HEK293 (cell line): ENCODE data around the gene SYNC.

Source experiments
- GFI1B ChIP-seq: fragments of 450-650 bp; formaldehyde crosslinking; IDR thresholded peaks from 2 replicates; pipeline ENCODE4 v1.5.1; 2016; ENCODE audit warnings: missing biosample characterization, missing genetic modification characterization
- GLI4 ChIP-seq: fragments of 450-650 bp; formaldehyde crosslinking; IDR thresholded peaks from 2 replicates; pipeline ENCODE4 v1.5.1; 2016; ENCODE audit warnings: missing biosample characterization, missing genetic modification characterization
- IKZF3 ChIP-seq: fragments of 450-650 bp; IDR thresholded peaks from 2 replicates; pipeline ENCODE4 v1.5.0; 2018; ENCODE audit warnings: missing biosample characterization, mild to moderate bottlenecking, missing genetic modification characterization, moderate library complexity
- MZF1 ChIP-seq: fragments of 450-650 bp; formaldehyde crosslinking; IDR thresholded peaks from 2 replicates; pipeline ENCODE4 v1.5.1; 2017; ENCODE audit warnings: missing biosample characterization, missing genetic modification characterization, borderline replicate concordance
- PRDM1 ChIP-seq: fragments of 450-650 bp; formaldehyde crosslinking; IDR thresholded peaks from 2 replicates; pipeline ENCODE4; 2016; ENCODE audit warnings: missing biosample characterization, missing genetic modification characterization
- SCRT1 ChIP-seq: fragments of 450-650 bp; formaldehyde crosslinking; IDR thresholded peaks from 2 replicates; pipeline ENCODE4 v1.5.1; 2016; ENCODE audit warnings: missing biosample characterization, missing genetic modification characterization, borderline replicate concordance
- SETDB1 ChIP-seq: IDR thresholded peaks from one replicate; pipeline ENCODE4 v1.6.1; 2017; ENCODE audit warnings: mild to moderate bottlenecking, low read length, moderate library complexity, mixed read lengths; ENCODE audit not compliant: insufficient read length
- SP3 ChIP-seq: fragments of 450-650 bp; formaldehyde crosslinking; IDR thresholded peaks from 2 replicates; pipeline ENCODE4 v1.5.1; 2016; ENCODE audit warnings: missing biosample characterization, missing genetic modification characterization
- TCF7L2 ChIP-seq: IDR thresholded peaks from 2 replicates; pipeline ENCODE4 v1.6.1; 2011; ENCODE audit warnings: low read depth, mild to moderate bottlenecking, inconsistent platforms, low read length, moderate library complexity, borderline replicate concordance
- TRIM28 ChIP-seq: IDR thresholded peaks from 2 replicates; pipeline ENCODE4 v1.6.1; 2011; ENCODE audit warnings: low read length, control low read depth, borderline replicate concordance
- ZBTB8A ChIP-seq: fragments of 450-650 bp; formaldehyde crosslinking; IDR thresholded peaks from 2 replicates; pipeline ENCODE4 v1.5.1; 2016; ENCODE audit warnings: missing biosample characterization, missing genetic modification characterization
- ZFHX2 ChIP-seq: fragments of 450-650 bp; formaldehyde crosslinking; conservative IDR thresholded peaks from 2 replicates; pipeline ENCODE4 v1.5.1; 2016; ENCODE audit warnings: missing biosample characterization, missing genetic modification characterization
- ZNF350 ChIP-seq: fragments of 450-650 bp; formaldehyde crosslinking; IDR thresholded peaks from 2 replicates; pipeline ENCODE4 v1.5.0; 2017; ENCODE audit warnings: missing biosample characterization, mild to moderate bottlenecking, missing genetic modification characterization
- ZNF416 ChIP-seq: fragments of 450-650 bp; formaldehyde crosslinking; IDR thresholded peaks from 2 replicates; pipeline ENCODE4 v1.5.1; 2016; ENCODE audit warnings: missing biosample characterization, missing genetic modification characterization
- ZNF530 ChIP-seq: fragments of 450-650 bp; formaldehyde crosslinking; IDR thresholded peaks from 2 replicates; pipeline ENCODE4 v1.5.1; 2016; ENCODE audit warnings: low read depth, missing biosample characterization, missing genetic modification characterization
- ZNF571 ChIP-seq: fragments of 450-650 bp; formaldehyde crosslinking; IDR thresholded peaks from 2 replicates; pipeline ENCODE4 v1.5.0; 2017; ENCODE audit warnings: missing biosample characterization, missing genetic modification characterization
- ZNF621 ChIP-seq: fragments of 450-650 bp; formaldehyde crosslinking; IDR thresholded peaks from 2 replicates; pipeline ENCODE4 v1.5.1; 2017; ENCODE audit warnings: missing biosample characterization, missing genetic modification characterization
- ZNF624 ChIP-seq: fragments of 450-650 bp; formaldehyde crosslinking; IDR thresholded peaks from 2 replicates; pipeline ENCODE4 v1.5.1; 2017; ENCODE audit warnings: missing biosample characterization, missing genetic modification characterization
- ZNF670 ChIP-seq: fragments of 450-650 bp; formaldehyde crosslinking; IDR thresholded peaks from 2 replicates; pipeline ENCODE4 v1.5.1; 2016; ENCODE audit warnings: missing biosample characterization, missing genetic modification characterization, low read depth
- ZNF830 ChIP-seq: fragments of 450-650 bp; IDR thresholded peaks from 2 replicates; pipeline ENCODE4 v1.5.0; 2018; ENCODE audit warnings: missing biosample characterization, missing genetic modification characterization, low read depth, mild to moderate bottlenecking, moderate library complexity
- ZSCAN16 ChIP-seq: fragments of 450-650 bp; formaldehyde crosslinking; IDR thresholded peaks from 2 replicates; pipeline ENCODE4 v1.5.1; 2016; ENCODE audit warnings: missing biosample characterization, missing genetic modification characterization
- ZSCAN30 ChIP-seq: fragments of 450-650 bp; IDR thresholded peaks from 2 replicates; pipeline ENCODE4 v1.5.1; 2018; ENCODE audit warnings: missing biosample characterization, mild to moderate bottlenecking, missing genetic modification characterization, moderate library complexity
- TF ChIP-seq, protein P1 (sequence below): fragments of 450-650 bp; formaldehyde crosslinking; IDR thresholded peaks from 2 replicates; pipeline ENCODE4 v1.5.1; 2016; ENCODE audit warnings: missing biosample characterization, missing genetic modification characterization, low read depth
- TF ChIP-seq, protein P2 (sequence below): fragments of 450-650 bp; formaldehyde crosslinking; IDR thresholded peaks from 2 replicates; pipeline ENCODE4 v1.5.1; 2016; ENCODE audit warnings: missing biosample characterization, missing genetic modification characterization
- TF ChIP-seq, protein P3 (sequence below): fragments of 450-650 bp; formaldehyde crosslinking; IDR thresholded peaks from 2 replicates; pipeline ENCODE4 v1.5.1; 2016; ENCODE audit warnings: missing biosample characterization, missing genetic modification characterization
- TF ChIP-seq, protein P4 (sequence below): fragments of 450-650 bp; formaldehyde crosslinking; IDR thresholded peaks from 2 replicates; pipeline ENCODE4 v1.5.1; 2016; ENCODE audit warnings: missing biosample characterization, missing genetic modification characterization, borderline replicate concordance

The SYNC gene

DNA sequence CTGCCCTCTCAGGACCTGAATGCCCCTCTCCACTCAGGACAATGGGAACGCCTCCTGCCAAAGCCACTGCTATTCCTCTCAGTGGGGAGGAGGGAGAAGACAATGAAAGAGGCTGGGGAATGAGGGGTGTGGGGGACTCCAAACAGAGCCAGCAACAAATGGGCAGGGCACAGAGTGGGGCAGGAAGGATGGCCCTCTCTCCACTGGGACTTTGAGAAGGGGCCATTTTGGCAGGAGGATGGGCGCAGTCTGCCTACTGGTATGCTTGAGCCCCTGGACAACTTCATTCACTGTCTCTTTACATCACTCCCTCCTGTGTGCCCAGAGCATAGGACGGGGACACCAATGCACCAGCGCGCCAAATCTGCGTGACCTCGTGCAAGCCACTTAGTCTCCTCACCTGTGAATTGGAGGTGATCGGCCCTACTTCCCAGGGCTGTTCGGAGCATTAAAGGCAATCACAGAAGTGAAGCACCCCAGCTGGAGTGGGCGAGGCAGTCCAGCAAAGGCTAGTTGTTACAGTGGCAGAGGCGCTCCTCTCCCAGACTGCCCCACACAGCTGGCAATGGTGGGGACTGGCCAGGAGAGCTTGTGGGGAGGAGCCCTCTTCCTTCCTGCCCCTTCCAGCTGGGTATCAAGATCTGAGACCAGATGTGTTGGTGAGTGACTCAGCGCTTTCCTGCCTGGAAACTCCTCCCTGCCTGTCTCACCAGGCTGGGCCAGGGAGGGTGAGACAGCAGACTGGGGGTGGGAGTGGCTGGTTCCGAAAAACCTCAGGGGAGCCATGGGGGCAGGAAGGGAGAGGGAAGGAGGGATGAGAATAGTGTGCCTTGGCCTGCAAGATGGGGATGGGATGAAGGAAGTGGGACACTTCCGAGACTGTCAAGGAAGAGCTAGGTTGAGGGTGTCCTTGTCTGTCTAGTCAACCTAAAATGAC lies 22.4 kb upstream of the SYNC start (continued):
- TF ChIP-seq, protein P1, sequence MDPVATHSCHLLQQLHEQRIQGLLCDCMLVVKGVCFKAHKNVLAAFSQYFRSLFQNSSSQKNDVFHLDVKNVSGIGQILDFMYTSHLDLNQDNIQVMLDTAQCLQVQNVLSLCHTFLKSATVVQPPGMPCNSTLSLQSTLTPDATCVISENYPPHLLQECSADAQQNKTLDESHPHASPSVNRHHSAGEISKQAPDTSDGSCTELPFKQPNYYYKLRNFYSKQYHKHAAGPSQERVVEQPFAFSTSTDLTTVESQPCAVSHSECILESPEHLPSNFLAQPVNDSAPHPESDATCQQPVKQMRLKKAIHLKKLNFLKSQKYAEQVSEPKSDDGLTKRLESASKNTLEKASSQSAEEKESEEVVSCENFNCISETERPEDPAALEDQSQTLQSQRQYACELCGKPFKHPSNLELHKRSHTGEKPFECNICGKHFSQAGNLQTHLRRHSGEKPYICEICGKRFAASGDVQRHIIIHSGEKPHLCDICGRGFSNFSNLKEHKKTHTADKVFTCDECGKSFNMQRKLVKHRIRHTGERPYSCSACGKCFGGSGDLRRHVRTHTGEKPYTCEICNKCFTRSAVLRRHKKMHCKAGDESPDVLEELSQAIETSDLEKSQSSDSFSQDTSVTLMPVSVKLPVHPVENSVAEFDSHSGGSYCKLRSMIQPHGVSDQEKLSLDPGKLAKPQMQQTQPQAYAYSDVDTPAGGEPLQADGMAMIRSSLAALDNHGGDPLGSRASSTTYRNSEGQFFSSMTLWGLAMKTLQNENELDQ: no peak
- TF ChIP-seq ZNF624 (no peak), ZNF530 (tag by site-specific recombination) (no peak), ZSCAN30 (tag by site-specific recombination) (no peak), ZFHX2 (no peak), TCF7L2 (no peak), SP3 (tag by site-specific recombination) (peak; percentile 56), ZBTB8A (tag by site-specific recombination) (peak; percentile 44; the same call in 1 of the 2 replicates), ZNF621 (tag by site-specific recombination) (no peak), GFI1B (tag by site-specific recombination) (no peak), MZF1 (tag by site-specific recombination) (no peak), ZNF670 (no peak), PRDM1 (tag by site-specific recombination) (no peak), ZNF830 (tag by site-specific recombination) (no peak), IKZF3 (tag by site-specific recombination) (no peak), ZSCAN16 (tag by site-specific recombination) (no peak), SETDB1 (no peak), GLI4 (no peak), ZNF416 (tag by site-specific recombination) (no peak), ZNF350 (tag by site-specific recombination) (no peak), TRIM28 (no peak), ZNF571 (tag by site-specific recombination) (no peak), SCRT1 (no peak)
- TF ChIP-seq, protein P2, sequence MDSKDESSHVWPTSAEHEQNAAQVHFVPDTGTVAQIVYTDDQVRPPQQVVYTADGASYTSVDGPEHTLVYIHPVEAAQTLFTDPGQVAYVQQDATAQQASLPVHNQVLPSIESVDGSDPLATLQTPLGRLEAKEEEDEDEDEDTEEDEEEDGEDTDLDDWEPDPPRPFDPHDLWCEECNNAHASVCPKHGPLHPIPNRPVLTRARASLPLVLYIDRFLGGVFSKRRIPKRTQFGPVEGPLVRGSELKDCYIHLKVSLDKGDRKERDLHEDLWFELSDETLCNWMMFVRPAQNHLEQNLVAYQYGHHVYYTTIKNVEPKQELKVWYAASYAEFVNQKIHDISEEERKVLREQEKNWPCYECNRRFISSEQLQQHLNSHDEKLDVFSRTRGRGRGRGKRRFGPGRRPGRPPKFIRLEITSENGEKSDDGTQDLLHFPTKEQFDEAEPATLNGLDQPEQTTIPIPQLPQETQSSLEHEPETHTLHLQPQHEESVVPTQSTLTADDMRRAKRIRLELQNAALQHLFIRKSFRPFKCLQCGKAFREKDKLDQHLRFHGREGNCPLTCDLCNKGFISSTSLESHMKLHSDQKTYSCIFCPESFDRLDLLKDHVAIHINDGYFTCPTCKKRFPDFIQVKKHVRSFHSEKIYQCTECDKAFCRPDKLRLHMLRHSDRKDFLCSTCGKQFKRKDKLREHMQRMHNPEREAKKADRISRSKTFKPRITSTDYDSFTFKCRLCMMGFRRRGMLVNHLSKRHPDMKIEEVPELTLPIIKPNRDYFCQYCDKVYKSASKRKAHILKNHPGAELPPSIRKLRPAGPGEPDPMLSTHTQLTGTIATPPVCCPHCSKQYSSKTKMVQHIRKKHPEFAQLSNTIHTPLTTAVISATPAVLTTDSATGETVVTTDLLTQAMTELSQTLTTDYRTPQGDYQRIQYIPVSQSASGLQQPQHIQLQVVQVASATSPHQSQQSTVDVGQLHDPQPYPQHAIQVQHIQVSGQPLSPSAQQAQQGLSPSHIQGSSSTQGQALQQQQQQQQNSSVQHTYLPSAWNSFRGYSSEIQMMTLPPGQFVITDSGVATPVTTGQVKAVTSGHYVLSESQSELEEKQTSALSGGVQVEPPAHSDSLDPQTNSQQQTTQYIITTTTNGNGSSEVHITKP (tag by site-specific recombination): peak; percentile 65
- TF ChIP-seq, protein P3, sequence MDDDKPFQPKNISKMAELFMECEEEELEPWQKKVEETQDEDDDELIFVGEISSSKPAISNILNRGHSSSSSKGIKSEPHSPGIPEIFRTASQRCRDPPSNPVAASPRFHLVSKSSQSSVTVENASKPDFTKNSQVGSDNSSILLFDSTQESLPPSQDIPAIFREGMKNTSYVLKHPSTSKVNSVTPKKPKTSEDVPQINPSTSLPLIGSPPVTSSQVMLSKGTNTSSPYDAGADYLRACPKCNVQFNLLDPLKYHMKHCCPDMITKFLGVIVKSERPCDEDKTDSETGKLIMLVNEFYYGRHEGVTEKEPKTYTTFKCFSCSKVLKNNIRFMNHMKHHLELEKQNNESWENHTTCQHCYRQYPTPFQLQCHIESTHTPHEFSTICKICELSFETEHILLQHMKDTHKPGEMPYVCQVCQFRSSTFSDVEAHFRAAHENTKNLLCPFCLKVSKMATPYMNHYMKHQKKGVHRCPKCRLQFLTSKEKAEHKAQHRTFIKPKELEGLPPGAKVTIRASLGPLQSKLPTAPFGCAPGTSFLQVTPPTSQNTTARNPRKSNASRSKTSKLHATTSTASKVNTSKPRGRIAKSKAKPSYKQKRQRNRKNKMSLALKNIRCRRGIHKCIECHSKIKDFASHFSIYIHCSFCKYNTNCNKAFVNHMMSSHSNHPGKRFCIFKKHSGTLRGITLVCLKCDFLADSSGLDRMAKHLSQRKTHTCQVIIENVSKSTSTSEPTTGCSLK (tag by site-specific recombination): no peak
- TF ChIP-seq, protein P4, sequence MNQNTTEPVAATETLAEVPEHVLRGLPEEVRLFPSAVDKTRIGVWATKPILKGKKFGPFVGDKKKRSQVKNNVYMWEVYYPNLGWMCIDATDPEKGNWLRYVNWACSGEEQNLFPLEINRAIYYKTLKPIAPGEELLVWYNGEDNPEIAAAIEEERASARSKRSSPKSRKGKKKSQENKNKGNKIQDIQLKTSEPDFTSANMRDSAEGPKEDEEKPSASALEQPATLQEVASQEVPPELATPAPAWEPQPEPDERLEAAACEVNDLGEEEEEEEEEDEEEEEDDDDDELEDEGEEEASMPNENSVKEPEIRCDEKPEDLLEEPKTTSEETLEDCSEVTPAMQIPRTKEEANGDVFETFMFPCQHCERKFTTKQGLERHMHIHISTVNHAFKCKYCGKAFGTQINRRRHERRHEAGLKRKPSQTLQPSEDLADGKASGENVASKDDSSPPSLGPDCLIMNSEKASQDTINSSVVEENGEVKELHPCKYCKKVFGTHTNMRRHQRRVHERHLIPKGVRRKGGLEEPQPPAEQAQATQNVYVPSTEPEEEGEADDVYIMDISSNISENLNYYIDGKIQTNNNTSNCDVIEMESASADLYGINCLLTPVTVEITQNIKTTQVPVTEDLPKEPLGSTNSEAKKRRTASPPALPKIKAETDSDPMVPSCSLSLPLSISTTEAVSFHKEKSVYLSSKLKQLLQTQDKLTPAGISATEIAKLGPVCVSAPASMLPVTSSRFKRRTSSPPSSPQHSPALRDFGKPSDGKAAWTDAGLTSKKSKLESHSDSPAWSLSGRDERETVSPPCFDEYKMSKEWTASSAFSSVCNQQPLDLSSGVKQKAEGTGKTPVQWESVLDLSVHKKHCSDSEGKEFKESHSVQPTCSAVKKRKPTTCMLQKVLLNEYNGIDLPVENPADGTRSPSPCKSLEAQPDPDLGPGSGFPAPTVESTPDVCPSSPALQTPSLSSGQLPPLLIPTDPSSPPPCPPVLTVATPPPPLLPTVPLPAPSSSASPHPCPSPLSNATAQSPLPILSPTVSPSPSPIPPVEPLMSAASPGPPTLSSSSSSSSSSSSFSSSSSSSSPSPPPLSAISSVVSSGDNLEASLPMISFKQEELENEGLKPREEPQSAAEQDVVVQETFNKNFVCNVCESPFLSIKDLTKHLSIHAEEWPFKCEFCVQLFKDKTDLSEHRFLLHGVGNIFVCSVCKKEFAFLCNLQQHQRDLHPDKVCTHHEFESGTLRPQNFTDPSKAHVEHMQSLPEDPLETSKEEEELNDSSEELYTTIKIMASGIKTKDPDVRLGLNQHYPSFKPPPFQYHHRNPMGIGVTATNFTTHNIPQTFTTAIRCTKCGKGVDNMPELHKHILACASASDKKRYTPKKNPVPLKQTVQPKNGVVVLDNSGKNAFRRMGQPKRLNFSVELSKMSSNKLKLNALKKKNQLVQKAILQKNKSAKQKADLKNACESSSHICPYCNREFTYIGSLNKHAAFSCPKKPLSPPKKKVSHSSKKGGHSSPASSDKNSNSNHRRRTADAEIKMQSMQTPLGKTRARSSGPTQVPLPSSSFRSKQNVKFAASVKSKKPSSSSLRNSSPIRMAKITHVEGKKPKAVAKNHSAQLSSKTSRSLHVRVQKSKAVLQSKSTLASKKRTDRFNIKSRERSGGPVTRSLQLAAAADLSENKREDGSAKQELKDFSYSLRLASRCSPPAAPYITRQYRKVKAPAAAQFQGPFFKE (tag by site-specific recombination): no peak
